GM18519 (cell line): Measurements from ENCODE around the gene HOXB5.

Source experiments
- ATAC-seq: cut with Tn5 transposase; IDR thresholded peaks from one replicate; pipeline ENCODE4 v1.9.1; 2021; ENCODE audit warnings: mild to moderate bottlenecking, moderate library complexity; ENCODE audit not compliant: unreplicated experiment, low FRiP score

Gene HOXB5

DNA sequence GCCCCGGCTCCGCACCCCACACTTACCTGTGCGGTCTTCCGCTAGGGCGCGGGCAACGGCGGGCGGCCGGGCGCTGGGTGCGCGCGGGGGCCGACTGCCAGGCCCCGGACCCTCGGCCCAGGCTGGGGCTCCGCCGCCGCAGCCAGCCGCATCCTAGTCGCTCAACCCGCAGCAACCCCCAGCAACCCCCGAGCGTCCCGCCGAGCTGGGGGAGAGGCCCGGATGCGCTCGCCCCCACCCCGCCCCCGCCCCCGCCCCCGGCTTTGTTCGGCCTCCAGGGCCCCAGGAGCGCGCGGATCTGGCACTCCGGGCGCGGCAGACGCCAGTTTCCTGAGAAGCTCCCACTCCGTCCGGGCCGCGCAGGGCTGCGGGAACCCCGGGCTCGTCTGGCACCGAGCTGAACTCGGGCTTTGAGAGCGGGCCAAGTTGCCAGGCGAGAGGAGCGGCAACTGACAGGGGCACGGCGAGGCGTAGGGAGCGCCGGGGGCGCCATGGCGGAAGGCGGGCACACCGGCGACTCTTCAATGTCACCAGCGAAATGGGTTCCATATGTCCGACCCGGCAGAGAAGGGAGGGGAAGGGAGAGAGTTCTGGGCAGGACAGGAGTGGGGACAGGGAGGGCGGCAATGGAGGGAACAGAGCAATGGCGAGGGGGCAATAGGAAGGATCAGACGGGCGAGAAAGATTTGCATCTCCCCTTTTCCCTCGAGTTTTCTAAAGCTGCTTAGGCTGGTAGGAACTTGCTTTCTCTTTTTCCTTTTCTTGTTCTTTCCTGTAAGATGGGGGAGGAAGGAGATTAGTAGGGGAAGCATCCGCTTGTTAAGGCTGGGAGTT, 29.2 kb downstream of the HOXB5 start:
- no peak for ATAC-seq

DNA sequence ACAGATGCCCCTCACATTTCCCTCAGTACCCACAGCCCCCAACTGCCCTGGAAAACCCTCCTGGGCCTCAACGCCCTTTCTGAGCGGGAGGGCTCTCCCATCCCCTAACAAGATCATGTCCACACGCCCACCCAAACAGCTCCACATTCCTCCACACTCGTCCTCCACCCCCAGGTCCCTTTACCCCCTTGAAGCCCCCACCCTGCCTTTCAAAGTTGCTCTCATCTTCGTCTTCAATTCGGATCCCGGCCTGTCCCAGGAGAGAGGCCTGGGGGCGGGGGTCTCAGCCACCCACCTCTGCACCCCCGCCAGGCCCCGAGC, 29.8 kb downstream of the HOXB5 start:
- ATAC-seq: no peak

DNA sequence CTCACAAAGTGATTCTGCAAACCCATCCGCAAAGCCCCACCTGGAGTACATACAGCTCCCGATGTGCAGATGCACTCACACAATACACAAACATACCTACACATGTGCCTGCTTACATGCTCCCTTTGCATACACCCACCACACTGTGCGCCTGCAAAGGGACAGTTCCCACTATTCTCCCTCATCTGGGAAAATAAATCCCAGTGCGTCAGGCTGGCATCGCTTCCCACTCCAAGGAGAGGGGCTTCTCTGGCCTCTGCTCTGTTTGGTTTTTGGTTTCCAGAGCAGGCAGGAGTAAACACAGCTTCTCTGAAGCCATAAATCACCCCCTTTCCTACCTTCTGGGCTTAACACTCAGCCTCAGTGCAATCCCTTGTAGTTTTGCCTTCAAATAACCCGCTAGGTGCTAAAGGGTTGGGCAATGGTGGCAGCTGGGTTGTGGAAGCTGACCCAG, 30.2 kb downstream of the HOXB5 start:
- no peak for ATAC-seq

DNA sequence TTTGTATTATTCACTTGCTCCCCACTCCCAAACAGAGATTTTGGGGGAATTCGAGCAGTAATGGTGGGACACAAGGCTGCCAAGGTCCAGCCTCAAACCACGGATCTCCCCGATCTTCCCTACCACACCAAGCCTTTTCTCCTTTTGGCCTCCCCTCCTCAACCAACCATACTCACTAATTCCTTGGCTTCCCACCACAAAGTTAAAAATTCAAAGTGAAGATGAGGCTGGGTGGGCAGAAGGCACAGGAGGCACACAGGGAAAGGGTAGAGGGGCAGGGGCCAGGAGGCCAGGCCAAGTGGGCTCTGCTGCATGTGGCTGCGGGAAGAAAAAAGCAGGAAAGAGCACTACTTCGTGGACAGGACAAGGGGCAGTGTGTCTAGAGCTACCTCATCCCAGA, 30.6 kb downstream of the HOXB5 start:
- ATAC-seq: no peak

DNA sequence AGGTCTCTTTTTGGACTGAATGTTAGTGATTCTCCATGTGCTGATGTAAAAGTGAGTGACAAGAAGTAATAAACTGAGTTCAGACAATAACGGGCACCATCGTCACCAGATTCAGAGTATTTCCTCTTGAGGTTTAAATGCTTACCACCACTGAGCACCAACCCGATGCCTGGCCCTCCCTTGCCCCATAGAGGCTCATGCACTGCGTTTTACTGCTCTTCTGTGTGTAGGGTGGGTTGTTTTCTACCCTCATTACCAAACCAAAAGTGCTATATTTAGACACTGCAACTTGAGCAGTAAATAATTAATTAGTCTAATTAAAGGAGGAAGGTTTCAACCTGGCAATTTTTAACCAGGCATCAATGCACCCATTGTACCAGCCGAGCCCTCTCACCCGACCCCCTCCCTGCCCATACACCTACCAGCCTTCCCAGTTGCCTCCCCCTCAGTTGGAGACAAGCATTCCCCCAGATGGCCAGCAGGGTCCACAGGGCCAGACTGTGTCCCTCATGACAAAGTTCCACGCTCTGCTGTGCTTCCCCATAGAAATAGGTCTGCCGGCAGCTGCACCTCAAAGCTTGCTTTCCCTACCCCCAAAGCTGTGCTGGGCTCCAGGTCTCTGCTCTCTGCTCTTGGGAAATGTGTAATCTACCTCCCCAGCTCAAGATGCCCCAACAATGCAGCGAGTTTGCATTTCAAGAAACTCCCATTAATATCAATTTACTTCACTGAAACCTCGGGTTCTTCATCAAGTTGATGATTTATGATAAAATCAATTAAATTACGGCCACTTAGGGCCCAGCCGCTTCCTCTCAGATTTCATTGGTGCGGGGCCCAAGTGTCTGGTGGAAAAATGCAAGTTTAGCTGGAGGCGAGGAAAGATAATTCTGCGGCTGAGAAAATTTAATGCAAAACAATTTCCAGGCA, 31.4 kb downstream of the HOXB5 start:
- ATAC-seq: no peak

DNA sequence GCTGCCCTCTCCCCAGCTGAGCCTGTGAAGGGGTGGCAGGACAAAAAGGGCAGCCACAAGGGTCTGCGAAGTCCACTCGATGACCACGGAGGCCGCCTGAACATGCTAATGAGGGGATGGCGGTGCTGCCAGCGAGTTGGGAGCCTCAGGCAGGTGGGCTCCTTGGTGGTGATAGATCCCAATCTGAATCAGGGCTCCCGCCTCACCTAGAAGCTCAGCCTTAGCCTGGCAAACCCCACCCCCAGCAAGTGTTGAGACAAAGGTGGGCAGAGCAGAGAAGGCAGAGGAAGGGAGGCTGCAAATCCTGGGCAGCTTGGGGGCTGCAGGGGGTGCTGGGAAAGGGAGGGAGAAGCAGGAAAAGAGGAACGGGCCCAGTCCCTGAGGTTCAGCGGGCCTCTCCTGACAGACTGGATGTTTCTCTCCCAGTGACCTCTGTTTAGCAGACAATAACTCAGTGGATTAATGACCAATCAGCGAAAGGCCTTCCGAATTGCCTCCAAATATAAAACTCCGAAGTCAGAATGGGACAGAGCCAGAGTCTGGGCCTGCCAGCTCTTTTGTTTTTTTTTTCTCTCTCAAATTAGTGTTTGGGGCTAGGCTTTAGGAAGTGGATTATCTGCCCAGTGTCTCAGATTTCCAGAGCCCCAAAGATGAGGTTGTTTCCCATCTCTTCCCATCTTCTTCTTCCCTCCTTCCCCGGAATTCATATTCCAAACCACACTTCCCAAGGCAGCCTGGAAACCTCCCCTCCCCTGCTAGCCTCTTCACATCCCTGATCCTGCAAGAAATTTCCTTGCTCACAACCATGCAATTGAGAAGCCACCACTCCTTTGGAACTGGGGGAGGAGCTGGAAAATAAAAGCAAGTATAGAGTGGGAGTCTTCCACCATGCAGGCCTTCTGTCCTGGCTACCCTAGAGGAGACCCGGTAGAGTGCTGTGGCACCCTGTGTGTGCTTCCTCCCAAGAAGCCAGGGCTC, 33.5 kb downstream of the HOXB5 start:
- no peak for ATAC-seq

DNA sequence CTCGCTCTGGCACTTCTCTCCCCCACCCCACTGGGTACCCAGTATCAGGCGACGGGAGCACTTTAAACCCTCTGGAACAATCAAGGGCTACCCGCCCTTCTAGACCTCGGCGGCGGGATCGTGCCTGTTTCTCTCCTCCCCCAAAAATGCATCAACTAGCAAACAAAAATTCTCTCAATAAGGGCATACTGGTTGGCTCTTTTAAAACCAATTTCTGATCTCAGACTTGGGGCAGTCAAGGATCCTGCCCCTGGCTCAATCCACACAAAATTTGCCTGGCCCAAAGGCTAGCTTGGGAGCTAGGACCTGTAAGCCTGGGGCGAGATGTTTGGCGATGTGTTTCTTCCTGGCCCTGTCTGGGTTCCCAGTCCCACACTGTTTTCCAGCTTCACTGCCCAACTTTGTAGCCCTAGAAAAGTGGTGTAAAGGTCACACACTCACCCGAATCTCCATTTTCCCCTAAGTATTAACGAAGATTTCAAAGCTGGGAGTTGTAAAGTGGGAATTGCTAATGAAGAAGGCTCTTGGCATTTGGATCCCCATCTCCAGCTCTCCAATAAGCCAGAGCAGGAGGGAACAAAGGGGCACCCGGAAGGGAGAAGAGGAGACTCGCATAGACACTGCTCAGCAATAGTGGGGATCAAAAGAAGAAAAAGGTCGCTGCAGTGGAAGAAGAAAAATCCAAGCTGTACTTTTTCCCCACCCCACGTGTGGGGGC, 34.3 kb downstream of the HOXB5 start:
- ATAC-seq: no peak

DNA sequence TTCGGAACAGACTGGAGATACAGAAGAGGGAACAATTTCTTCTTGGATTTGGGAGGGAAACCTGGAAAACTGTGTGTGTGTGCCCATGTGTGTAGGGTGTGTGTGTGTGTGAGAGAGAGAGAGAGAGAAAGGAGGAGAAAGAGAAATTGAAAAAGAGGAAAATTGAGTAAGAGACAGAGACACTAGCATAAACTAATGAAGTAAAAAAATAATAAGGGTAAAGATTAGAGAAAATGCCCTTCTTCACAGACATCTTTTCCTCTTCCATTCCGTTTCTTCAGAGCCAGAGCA, 34.8 kb downstream of the HOXB5 start:
- no peak for ATAC-seq

DNA sequence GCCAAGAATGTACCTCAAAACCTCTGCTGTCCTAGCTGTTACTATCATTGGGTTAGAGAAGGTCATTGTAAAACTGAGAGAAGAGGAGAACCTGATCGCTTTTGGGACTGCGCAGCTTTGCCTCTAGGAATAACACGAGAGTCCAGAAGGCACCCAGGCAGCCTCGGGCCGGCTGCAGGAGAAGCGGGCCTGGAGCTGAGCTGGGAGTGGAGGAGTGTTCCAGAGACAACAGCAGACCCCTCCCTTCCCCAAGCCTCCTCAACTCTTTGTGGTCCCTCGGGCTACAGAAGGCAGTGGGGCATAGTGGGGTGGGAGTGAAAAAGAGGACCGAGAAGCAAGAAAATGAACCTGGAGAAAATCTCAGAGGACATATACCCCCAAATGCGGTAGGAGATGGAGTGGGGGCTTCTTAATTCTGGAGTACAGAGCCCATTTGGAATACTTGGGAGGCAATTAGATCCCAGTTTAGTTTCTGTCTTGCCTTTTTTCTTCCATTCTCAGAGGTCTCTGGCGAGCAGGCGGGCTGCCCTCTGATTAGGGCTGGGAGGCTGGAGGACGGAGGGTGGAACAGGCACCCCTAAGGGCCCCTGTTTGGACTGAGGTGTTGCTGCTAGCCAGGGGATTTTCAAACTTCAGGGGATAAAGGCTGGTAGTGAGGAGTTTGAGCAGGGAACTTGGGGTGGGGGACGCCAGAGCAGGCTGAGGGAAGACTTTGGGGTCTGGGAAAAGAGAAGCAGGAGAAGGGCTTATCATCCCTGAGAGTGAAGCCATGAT, 35.3 kb downstream of the HOXB5 start:
- no peak for ATAC-seq

DNA sequence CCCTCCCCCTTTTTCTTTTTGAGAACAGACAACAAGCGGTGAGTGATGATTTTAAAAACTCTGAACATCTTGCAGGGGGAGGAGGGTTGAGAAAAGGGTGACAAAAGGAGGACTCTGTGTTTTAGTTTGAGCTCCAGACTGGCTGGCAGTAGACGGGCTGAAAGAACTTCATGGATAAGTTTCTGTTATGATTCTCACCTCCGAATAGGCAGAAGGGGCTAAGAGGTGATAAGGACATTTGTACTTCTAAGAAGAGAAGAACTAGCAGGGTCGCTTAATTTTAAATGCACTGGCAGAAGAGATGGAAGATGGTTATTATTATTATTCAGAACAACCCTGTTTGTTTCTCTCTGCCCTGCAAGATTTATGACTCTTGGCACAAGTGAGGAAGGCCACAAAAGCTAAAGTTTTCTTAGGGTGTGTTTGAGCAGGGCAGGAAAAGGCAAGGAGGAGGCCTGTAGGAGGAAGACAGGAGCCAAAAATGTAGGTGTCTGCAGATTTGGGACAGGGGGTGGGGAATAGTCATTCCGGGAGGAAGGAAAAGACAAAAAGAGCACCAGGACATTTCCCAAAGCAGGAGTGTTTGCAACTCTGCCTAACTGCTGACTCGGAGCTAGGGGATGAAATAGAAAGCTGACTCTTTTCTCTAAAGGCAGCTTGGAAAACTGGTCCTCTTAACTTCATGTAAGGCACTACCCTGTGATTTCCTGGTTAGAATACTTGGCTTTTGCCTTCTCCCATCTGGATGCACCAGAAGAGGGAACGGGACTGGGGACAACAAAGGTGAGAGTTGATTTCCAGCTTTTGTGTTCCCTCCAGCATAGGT, 36.8 kb downstream of the HOXB5 start:
- ATAC-seq: no peak

DNA sequence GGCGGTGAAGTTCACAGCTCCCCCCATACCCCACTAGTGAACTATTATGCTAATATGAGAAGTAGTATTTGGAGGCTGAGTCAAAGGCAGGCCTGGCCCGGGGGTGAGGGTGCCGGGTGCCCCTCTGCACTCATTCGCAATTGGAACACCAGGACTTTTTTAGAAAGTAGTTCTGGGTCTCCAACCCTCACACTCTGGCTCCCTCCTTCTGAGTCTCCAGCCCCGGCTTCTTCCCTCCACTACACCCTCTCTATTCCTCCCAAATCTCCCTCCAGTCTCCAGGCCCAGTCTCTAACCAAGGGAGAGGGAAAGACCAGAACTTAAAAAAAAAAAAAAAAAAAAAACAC, 37.4 kb downstream of the HOXB5 start:
- no peak for ATAC-seq

DNA sequence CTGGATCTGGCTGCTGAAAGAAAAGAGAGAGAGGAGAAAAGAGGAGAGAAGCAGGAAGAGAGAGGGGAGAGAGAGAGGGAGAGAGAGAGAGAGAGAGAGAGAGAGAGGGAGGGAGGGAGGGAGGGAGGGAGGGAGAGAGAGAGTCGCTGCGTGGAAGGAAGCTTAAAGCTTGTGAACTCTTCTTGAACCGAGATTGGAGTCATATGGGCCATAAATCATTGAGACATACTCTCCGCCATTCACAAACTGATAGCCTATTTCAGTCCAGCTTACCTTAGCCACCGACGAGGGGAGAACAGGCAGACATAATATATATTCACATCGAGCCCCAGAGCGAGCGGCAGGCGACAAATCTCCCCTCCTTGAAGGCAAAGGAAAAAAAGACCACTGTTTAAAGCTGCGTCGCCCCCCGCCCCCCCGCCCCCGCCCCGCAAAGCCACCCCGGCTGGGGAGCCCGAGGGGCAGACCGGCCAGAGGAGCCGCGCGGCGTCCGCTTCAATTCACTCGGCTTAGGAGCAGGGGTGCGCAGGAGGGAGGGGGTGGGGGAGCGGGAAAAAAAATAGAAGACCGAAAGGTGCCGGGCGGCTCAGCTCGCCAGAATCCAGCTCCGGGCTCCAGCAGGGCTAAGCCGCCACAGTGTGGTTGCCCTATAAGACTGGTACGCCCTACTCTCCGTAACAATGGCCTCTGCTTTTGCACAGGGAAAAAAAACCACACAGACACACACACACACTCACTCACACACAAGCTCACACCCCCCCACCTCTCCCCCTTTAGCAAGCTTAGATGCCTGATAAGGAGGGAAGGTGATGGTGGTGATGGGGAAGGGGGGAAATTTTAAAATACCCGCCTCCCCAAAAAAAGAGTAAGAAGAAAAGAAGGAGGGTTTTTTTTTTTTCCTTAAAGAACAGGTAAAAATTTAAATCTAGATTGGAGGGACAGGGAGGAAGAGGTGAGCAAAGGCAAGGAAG, 38.0 kb downstream of the HOXB5 start:
- ATAC-seq: no peak

DNA sequence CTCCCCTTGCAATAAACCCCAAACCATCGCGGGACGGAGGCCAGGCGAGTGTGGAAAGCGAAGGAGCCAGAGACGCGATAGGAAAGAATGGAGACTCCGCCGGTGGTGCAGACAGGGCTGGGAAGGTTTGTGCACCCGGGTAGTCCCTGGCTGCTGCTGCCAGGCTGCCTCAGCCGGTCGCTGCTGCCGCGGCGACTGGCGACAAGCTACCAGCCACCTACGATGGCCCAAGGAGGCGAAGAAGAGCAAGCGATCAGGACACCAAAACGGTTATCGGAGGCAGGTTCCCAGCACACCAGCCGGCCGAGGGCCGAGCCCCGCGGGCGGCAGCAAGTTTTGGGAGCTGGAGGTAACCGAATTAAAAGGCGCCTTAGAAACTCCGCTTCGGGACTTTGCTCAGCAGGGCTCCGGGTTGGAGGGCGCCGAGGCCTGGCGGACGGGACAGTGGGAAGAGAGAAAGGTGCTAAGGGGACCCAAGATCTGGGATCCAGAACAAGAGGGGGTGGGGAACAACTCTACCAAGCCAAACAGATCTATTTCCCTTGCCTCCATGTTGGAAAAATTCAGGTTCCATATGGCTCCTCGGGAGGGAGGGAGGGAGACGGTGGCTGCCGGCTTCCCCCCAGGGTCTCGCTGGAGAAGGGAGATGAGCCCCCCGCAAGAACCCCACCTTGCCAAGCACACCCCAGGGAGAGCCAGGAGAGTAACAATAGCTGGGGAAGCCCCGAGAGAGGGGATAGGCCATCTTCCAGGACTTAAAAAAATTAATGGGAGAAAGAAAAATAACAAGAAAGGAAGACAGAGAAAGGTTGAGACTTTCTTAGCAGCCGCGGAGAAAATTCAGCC, 38.9 kb downstream of the HOXB5 start:
- no peak for ATAC-seq

DNA sequence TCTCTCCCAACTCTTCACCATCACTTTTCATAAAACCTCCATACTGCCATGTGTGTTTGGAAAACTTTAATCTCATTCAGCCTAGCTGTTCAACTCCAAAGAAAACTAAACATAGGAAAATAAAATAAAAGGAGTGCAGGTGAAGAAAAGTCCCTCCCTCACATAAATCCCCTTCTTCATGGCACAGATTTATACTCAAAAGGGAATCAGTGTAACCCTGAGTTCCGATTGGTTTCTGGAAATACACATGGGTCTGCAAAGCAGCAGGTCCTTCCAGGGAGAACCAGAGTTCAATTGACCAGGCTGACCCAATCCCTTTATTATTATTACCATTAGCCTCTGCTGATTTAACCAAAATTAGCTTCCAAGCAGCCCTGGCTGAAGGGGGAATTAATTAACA, 39.8 kb downstream of the HOXB5 start:
- no peak for ATAC-seq

DNA sequence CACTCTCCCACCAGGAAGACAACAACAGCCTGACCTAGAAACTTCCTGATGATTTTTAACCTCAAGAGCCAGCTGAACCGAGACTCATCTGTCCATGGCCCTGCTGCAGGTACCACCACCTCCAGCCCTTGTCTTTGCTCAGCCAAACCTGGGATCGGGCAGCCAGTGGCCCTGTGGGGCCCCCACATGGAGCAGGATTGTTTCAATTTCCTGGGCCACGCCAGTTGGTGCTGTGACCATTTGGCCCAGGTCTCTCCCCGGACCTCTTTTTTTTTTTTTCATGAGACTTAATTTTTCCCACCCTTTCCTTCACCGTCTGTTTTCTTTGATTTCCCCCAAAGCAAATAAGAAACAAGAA, 40.4 kb downstream of the HOXB5 start:
- ATAC-seq: no peak

DNA sequence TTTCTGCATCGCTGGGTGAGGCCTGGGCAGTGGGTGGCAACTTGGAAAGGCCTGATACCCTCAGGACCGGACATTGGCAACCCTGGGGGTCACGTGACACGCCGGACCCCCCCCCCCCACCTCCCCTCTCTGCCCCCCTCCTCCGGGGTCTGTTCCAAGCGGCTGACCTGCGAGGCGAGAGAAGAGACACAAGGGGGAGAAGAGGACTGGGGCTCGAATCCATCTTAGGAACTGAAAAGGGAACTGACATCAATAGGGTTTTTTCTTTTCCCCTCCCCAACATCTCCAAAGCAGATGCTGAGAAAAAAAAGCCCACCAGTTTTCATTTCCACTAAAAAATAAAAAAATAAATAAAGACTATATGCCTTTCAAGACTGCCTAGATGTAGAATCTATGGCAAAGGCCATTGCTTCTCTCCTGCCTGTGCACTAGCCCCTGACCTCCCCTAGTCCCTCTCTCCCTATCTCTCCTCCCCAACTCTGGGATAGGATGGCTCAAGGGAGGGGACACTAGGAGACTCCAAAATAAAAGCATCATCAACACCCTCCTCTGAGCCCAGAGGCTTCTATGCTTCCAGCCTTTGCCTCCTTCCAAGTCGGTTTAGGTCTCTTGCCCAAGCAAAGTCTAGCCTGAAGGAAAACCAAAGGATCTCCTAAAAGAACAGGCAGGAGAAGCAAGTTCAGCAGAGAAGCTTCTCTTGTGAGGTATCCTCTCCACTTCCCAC, 41.0 kb downstream of the HOXB5 start:
- no peak for ATAC-seq
